Stimulated activated naive CD4-positive, alpha-beta T cell treated with Interleukin-2 at 50 U/mL for 16 hours (primary cell): ENCODE measurements around the gene PIM3.

Experiments used
- DNase-seq: peaks from one replicate; lab custom pipeline; 2025; lab: John Stamatoyannopoulos, UW

PIM3 gene

GRCh38 chr22:50000587-50001387 lies 40.2 kb downstream of the PIM3 start:
- DNase-seq, result no peak

- DNase-seq, result no peak
Measured at GRCh38 chr22:50001388-50002231, 41.0 kb downstream of the PIM3 start.

- DNase-seq, result no peak
Measured at GRCh38 chr22:50002791-50003190, 42.2 kb downstream of the PIM3 start.

- no peak for DNase-seq
Measured at GRCh38 chr22:50004918-50005317, 44.3 kb downstream of the PIM3 start.

GRCh38 chr22:50007057-50007511 lies 46.5 kb downstream of the PIM3 start:
- DNase-seq, result no peak

GRCh38 chr22:50008151-50009040 lies 47.8 kb downstream of the PIM3 start:
- no peak for DNase-seq

GRCh38 chr22:50009251-50009650 lies 48.7 kb downstream of the PIM3 start:
- no peak for DNase-seq

- DNase-seq, result no peak
Measured at GRCh38 chr22:50009765-50010675, 49.4 kb downstream of the PIM3 start.

- peak; percentile 66 for DNase-seq
Measured at GRCh38 chr22:50010676-50011446, 50.3 kb downstream of the PIM3 start.

- DNase-seq, result no peak
Measured at GRCh38 chr22:50011447-50012210, 51.1 kb downstream of the PIM3 start.

GRCh38 chr22:50012211-50013181 lies 51.9 kb downstream of the PIM3 start, which contains the start of gene IL17REL:
IL17REL (minus strand) TSS chr22:50012765; CDS start chr22:50012646, 119 bp downstream.
- no peak for DNase-seq
